GM21528 (cell line): Measurements from ENCODE around the gene SLC16A2.

Experiments used
- ATAC-seq: cut with Tn5 transposase; IDR thresholded peaks from one replicate; pipeline ENCODE4 v1.9.1; 2021; ENCODE audit warnings: mild to moderate bottlenecking, moderate library complexity; ENCODE audit not compliant: unreplicated experiment, low FRiP score

Gene SLC16A2

GRCh38 chrX:74535086-74535407, 113.8 kb downstream of the SLC16A2 start:
- no peak for ATAC-seq

DNA sequence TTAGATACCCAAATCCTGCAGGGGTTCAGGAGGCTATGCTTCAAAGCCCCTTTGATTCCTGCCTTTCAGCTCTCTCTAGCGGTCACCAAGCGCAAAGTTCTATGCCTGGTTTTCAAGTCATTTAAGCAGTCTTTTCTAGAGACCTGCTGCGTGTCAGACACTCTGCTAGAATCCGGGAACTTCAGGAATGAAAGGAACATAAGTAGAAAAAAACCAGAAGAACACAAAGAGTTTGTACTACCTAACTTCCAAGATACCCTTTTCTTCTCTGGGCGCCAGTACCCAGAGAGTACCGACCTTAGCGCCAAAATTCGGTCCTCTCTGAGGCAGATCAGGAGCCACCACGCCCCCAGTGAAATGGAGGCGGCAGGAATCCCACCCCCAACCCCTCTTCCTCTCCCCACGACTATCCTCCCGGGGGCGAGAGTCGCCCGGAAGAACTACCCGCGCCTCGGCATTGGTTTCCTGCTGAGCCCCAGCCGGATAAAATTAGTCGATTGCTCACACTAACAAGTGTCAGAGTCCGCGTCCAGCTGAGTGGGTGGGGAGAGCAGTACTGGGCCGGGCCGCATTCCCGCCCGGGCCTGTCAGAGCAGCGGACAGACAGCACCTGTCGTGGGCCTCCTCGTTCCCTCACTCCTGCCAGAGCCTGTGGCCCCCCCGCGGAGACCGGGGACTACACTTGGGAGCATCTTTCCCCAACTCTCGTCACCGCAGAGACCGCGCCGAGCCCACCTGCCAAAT, 114.3 kb downstream of the SLC16A2 start:
- ATAC-seq, result peak; percentile 49

DNA sequence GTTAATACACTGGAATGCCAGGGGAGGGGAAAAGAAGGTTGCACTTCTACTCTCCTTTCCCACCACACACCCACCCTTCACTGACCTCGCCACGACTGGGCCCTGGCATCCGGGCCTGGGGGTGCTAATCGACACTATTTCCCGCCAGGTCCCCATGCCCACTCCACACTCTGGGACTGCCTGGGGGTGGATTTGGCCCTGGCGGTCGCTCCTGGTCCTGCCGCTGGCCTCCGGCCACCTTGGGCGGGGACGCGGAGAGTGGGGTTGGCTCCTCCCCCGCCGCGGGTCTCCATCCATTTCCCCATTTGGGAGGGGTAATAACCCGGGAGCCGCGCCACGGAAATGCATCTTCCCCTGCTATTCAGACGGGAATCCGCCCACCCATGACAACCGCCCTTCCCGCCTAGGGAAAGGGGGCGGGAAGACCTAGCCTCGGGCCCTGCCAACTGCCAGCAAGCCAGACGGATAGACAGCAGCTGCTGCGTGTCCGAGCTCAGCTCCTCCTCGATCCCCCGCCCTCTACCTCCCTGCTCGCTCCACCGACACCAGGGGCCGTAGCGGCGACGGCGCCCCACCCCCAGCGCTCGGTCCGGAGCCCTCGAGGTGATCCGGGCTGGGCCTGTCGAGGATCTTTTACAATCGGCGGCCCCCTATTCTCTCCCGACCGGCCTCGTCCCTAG, 115.0 kb downstream of the SLC16A2 start:
- ATAC-seq, result peak; percentile 75

GRCh38 chrX:74536832-74537371, 115.6 kb downstream of the SLC16A2 start:
- ATAC-seq, result peak; percentile 36

GRCh38 chrX:74540635-74541249, 119.4 kb downstream of the SLC16A2 start:
- no peak for ATAC-seq

DNA sequence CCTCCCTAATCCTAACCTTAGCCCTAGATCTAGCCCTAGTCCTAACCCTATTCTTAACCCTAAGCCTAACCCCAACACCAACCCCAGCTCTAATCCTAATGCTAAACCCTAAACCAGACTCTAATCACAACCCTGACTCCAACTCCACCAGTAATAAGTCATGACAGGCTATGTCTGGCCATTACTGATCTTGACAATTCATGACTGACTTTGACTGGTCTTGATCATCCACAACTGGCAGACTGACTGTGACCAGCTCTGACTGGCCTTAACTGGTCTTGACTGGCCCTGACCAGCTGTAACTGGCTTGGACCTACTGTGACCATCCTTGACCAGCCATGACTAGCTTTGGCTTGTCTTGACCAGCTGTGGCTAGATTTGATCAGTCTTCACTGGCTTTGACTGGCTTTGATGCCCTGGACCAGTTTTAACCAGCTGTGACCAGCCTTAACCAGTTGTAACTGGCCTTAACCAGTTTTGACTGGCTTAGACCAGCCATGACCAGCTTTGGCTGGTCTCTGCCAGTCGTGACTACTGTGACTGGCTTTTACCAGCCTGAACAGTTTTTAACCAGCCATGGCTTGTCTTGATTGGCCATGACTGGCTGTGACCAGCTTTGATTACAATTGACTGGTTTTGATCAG, 124.7 kb downstream of the SLC16A2 start:
- no peak for ATAC-seq

DNA sequence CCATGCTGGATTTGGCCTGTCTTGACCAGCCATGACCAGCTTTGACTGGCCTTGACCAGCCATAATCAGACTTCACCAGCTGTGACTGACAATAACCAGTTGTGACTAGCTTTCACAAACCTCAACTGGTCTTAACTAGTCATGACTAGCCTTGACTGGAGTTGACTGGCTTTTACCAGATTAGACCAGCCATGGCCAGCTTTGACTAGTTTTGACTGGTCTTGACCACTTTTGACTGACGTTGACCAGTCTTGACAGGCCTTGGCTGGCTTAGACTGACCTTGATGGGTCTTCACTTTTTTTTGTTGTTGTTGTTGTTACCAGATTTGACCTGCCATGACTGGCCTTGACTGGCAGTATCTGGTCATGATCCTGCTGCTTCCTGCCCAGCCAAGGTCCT, 125.7 kb downstream of the SLC16A2 start:
- no peak for ATAC-seq

DNA sequence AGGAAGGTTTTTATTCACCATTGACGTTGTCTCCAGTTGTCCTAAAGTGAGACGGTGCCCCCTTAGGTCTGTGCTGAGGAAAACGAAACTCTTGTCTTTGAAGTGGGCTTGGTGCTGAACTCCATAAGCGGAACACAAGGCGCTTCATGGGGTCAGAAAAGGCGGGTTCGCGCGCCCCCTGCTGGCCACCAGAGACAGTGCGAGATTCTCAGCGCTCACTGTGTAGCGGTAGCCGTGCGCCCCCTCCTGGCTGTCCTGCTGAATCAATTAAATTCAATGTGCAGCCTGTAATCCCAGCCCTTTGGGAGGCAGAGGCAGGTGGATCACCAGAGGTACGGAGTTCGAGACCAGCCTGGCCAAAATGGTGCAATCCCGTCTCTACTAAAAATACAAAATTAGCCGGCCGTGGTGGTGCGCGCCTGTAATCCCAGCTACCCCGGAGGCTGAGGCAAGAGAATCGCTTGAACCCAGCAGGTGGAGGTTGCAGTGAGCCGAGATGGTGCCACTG, 129.1 kb downstream of the SLC16A2 start:
- ATAC-seq, result peak; percentile 89

- ATAC-seq, result no peak
Measured at GRCh38 chrX:74551934-74552333, 130.6 kb downstream of the SLC16A2 start.

- ATAC-seq, result no peak
Measured at GRCh38 chrX:74557378-74557777, 136.1 kb downstream of the SLC16A2 start.

DNA sequence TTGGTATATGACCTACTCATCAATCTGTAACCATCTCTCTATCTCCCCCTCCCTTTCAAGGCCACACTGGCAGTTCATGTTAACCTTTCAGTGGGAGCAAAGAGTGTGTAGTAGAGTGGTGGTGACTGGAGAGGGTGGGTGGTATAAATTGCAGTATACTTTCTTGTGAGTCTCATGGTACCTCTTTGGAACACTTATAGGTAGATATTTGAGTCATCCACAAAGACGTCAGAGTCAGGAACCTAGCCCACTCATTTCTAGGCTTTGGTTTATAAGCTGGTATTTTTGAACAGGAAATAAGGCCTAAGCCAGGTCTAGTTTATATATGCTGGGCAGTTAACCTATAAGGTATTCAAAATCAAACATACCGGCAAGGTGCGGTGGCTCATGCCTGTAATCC, 156.8 kb downstream of the SLC16A2 start:
- ATAC-seq, result no peak

DNA sequence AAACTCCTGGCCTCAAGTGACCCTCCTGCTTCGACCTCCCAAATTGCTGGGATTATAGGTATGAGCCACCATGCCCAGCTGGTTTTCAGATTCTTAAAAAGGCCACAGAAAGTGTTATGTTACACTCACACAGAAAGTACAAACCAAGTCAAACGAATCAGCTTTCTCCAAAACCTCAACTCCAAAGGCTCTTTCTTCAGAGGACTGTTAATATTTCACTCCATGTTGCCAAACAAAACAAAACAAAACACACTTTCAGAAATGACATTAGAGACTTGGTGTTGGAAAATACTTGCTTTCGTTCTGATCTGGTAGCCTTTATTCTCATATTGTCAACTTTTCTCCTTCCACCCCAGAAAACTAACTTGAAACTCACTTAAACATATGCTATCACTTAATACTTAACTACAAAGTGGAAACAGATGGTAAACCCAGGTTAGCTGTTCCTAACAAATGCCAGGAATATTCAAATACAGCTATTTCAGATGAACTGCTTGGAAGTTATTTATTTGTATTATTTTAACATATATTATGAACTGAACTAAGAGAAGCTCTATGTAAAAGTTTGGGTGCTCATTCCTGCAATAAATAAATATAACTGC, 158.4 kb downstream of the SLC16A2 start:
- no peak for ATAC-seq
